GM12875 (cell line): ENCODE measurements around the gene TRIM14.

Experiments used
- H3K4me3 ChIP-seq: one replicate; pipeline ENCODE4 v1.5.1; 2011; ENCODE audit warnings: low read depth, low read length, control low read depth
- CTCF ChIP-seq: IDR thresholded peaks from 2 replicates; pipeline ENCODE4 v1.5.1; 2011; ENCODE audit warnings: low read depth, mild to moderate bottlenecking, control low read depth, inconsistent platforms, low read length, moderate library complexity, borderline replicate concordance; ENCODE audit not compliant: insufficient read depth

Gene TRIM14

GRCh38 chr9:98075332-98075805 lies 43.7 kb downstream of the TRIM14 start:
- TF ChIP-seq CTCF = no peak
- no peak overlapping the region for H3K4me3 ChIP-seq

DNA sequence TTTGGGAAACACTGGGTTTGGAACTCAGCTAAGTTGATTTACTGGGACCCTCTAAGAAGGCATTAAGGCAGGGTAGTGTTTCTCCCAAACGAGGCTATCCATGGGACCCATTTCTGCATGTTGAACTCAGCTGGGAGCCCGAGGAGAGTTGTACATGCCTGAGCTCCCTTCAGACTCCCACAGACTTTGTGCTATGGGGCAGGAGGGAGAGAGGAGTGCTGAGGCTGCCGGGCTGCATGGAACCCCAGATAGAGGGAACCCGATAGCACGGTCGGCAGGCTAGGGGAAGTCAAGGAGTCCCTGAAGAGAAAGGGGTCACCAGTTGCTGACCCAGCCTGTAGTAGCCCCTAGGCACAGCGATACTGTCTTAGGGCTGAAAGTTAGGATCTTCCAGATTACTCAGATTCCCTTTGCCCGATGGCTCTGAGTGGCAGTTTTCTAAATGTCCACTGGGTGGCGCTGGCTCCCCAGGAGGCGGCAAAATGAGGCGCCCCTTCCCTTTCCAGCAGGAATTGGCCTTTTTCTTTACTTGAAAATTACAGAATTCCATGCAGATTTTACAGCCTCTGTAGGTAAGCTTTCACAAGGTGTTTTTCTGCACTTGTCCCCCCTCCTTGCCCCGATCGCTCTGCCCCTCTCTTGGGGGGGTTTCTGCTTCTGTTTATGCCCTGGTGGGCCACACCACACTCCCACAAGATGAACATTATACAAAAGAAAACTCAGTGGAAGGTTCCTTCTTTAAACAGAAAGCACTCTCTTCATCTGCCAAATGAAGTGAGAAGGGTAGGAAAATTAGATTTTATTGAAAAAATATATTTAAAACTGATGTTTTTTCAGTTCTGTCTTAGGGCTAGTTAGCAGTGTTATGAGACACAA lies 44.7 kb downstream of the TRIM14 start:
- no peak overlapping the region for H3K4me3 ChIP-seq
- peak; percentile 82 for TF ChIP-seq CTCF

DNA sequence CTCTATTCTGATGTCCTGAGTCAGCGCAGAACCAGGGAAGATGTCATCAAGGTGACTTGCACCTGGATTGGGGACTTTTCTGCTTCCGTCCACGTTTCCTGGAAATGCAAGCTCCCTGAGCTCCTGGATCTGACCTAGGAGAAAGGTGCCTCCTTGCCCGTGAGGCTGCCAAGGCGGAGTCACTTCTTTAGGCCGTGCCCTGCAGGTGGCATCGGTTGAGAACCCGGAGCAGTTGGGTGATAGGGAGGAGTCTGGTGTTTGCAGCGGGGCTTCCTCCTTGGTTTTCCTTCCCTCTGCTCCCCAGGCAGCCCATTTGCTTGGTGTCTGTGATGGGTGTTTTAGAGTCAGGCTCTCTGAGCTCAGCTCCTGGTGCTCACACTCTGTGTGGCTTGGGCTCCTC lies 47.3 kb downstream of the TRIM14 start:
- no peak overlapping the region for H3K4me3 ChIP-seq
- TF ChIP-seq CTCF = no peak

- no peak for TF ChIP-seq CTCF
- H3K4me3 ChIP-seq = no peak overlapping the region
Observed at GRCh38 chr9:98070704-98071103, 48.3 kb downstream of the TRIM14 start.

DNA sequence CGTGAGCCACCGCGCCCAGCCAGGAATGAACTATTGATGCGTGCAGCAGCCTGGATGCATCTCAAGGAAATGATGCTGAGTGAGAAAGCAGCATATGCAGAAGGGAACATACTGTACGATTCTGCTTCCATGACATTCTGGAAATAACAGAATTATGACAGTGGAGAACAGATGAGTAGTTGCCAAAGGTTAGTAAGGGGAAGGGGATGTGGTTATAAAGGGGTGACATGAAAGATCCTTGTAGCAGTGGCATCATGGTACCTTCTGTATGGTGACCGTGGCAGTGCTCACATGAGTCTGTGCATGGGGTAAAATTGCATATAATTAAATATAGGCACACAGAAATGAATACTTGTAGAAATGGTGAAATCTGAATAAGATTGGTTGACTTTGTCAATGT lies 49.5 kb downstream of the TRIM14 start:
- TF ChIP-seq CTCF = no peak
- no peak overlapping the region for H3K4me3 ChIP-seq

- no peak for TF ChIP-seq CTCF
- no peak overlapping the region for H3K4me3 ChIP-seq
Observed at GRCh38 chr9:98067184-98067583, 51.8 kb downstream of the TRIM14 start.

GRCh38 chr9:98066235-98066634 lies 52.8 kb downstream of the TRIM14 start:
- H3K4me3 ChIP-seq = no peak overlapping the region
- no peak for TF ChIP-seq CTCF
